HUES48 (cell line): Measurements from ENCODE around the gene DMRTC2.

Experiments
- H3K27ac ChIP-seq: one replicate; pipeline ENCODE4 v1.7.0; 2013; ENCODE audit warnings: low read depth, low read length, inconsistent platforms
- H3K27me3 ChIP-seq: 2 replicates; pipeline ENCODE4 v1.6.1; 2013; ENCODE audit warnings: mild to moderate bottlenecking, low read length; ENCODE audit not compliant: control insufficient read depth, insufficient read depth
- H3K36me3 ChIP-seq: 2 replicates; pipeline ENCODE4 v1.6.1; 2013; ENCODE audit warnings: low read length; ENCODE audit not compliant: control insufficient read depth, insufficient read depth
- H3K4me1 ChIP-seq: 2 replicates; pipeline ENCODE4 v1.6.1; 2013; ENCODE audit warnings: mild to moderate bottlenecking, low read length; ENCODE audit not compliant: control insufficient read depth, insufficient read depth
- H3K4me3 ChIP-seq: 2 replicates; pipeline ENCODE4 v1.5.1; 2013; ENCODE audit warnings: mild to moderate bottlenecking, low read depth, low read length
- H3K9ac ChIP-seq: 2 replicates; pipeline ENCODE4 v1.6.1; 2013; ENCODE audit warnings: mild to moderate bottlenecking, low read depth, low read length, moderate library complexity
- H3K9me3 ChIP-seq: 2 replicates; pipeline ENCODE4 v1.6.1; 2013; ENCODE audit warnings: low read length; ENCODE audit not compliant: control insufficient read depth, insufficient read depth

DMRTC2 gene

GRCh38 chr19:41861116-41861768 is 16.4 kb downstream of the DMRTC2 start:
- H3K4me1 ChIP-seq = peaks cover 21% of the 10 kb centered on the region
- H3K9ac ChIP-seq = peak overlapping the region; percentile 99
- H3K27me3 ChIP-seq = no peaks in the 10 kb centered on the region
- peak overlapping the region; percentile 92 for H3K27ac ChIP-seq
- H3K4me3 ChIP-seq = peak overlapping the region; percentile 79
- no peaks in the 10 kb centered on the region for H3K9me3 ChIP-seq
- peaks cover 55% of the 10 kb centered on the region for H3K36me3 ChIP-seq

GRCh38 chr19:41861846-41862245 is 17.0 kb downstream of the DMRTC2 start:
- Histone ChIP-seq H3K9ac (peak overlapping the region; percentile 99), H3K36me3 (peaks cover 61% of the 10 kb centered on the region), H3K9me3 (no peaks in the 10 kb centered on the region), H3K4me1 (peaks cover 21% of the 10 kb centered on the region), H3K27ac (peak overlapping the region; percentile 36), H3K4me3 (peak overlapping the region; percentile 79), H3K27me3 (no peaks in the 10 kb centered on the region)

- Histone ChIP-seq H3K9me3 (no peaks in the 10 kb centered on the region), H3K27ac (peak overlapping the region; percentile 36), H3K4me3 (peak overlapping the region; percentile 79; the same call in 1 of the 2 replicates), H3K27me3 (no peaks in the 10 kb centered on the region), H3K36me3 (peaks cover 67% of the 10 kb centered on the region), H3K4me1 (peaks cover 21% of the 10 kb centered on the region), H3K9ac (peak overlapping the region; percentile 99)
Observed at GRCh38 chr19:41862445-41862986, 17.7 kb downstream of the DMRTC2 start.

- Histone ChIP-seq H3K27me3 (no peaks in the 10 kb centered on the region), H3K4me3 (no peak overlapping the region), H3K27ac (no peak overlapping the region), H3K36me3 (peaks cover 76% of the 10 kb centered on the region), H3K9me3 (no peaks in the 10 kb centered on the region), H3K4me1 (peaks cover 21% of the 10 kb centered on the region), H3K9ac (peak overlapping the region; percentile 43; the same call in 1 of the 2 replicates)
Observed at GRCh38 chr19:41863209-41863931, 18.5 kb downstream of the DMRTC2 start.

GRCh38 chr19:41864374-41864773 is 19.5 kb downstream of the DMRTC2 start:
- Histone ChIP-seq H3K4me3 (no peak overlapping the region), H3K4me1 (peaks cover 21% of the 10 kb centered on the region), H3K27me3 (no peaks in the 10 kb centered on the region), H3K9me3 (no peaks in the 10 kb centered on the region), H3K9ac (peak overlapping the region; percentile 34), H3K36me3 (peaks cover 86% of the 10 kb centered on the region), H3K27ac (peak overlapping the region; percentile 59)

- peaks cover 16% of the 10 kb centered on the region for H3K4me1 ChIP-seq
- no peaks in the 10 kb centered on the region for H3K27me3 ChIP-seq
- no peak overlapping the region for H3K4me3 ChIP-seq
- peak overlapping the region; percentile 32 for H3K27ac ChIP-seq
- no peak overlapping the region for H3K9ac ChIP-seq
- no peaks in the 10 kb centered on the region for H3K9me3 ChIP-seq
- H3K36me3 ChIP-seq = peaks cover 94% of the 10 kb centered on the region
Observed at GRCh38 chr19:41866284-41866683, 21.4 kb downstream of the DMRTC2 start.

- Histone ChIP-seq H3K36me3 (peaks cover 81% of the 10 kb centered on the region), H3K9ac (no peak overlapping the region)
Observed at GRCh38 chr19:41868120-41868988, 23.5 kb downstream of the DMRTC2 start.

GRCh38 chr19:41868989-41869300 is 24.1 kb downstream of the DMRTC2 start:
- H3K9ac ChIP-seq = no peak overlapping the region
- peak overlapping the region; percentile 52 for H3K27ac ChIP-seq
- H3K27me3 ChIP-seq = no peaks in the 10 kb centered on the region
- H3K9me3 ChIP-seq = no peaks in the 10 kb centered on the region
- H3K36me3 ChIP-seq = peaks cover 75% of the 10 kb centered on the region
- no peaks in the 10 kb centered on the region for H3K4me1 ChIP-seq
- no peak overlapping the region for H3K4me3 ChIP-seq

More at GRCh38 chr19:41868120-41868988, 23.5 kb downstream of the DMRTC2 start:
- Histone ChIP-seq H3K4me3 (no peak overlapping the region), H3K4me1 (no peaks in the 10 kb centered on the region), H3K27ac (peak overlapping the region; percentile 70), H3K27me3 (no peaks in the 10 kb centered on the region), H3K9me3 (no peaks in the 10 kb centered on the region)

GRCh38 chr19:41869374-41869955 is 24.6 kb downstream of the DMRTC2 start:
- no peak overlapping the region for H3K4me3 ChIP-seq
- peak overlapping the region; percentile 52 for H3K27ac ChIP-seq
- no peaks in the 10 kb centered on the region for H3K9me3 ChIP-seq
- H3K4me1 ChIP-seq = no peaks in the 10 kb centered on the region
- no peaks in the 10 kb centered on the region for H3K27me3 ChIP-seq
- H3K9ac ChIP-seq = no peak overlapping the region
- peaks cover 70% of the 10 kb centered on the region for H3K36me3 ChIP-seq

- no peak overlapping the region for H3K4me3 ChIP-seq
- H3K27ac ChIP-seq = peak overlapping the region; percentile 22
- no peaks in the 10 kb centered on the region for H3K9me3 ChIP-seq
- H3K9ac ChIP-seq = no peak overlapping the region
- no peaks in the 10 kb centered on the region for H3K4me1 ChIP-seq
- H3K36me3 ChIP-seq = peaks cover 60% of the 10 kb centered on the region
- no peaks in the 10 kb centered on the region for H3K27me3 ChIP-seq
Observed at GRCh38 chr19:41870401-41870873, 25.6 kb downstream of the DMRTC2 start.
